Kidney (tissue), 14 donors: ENCODE measurements around the gene A1BG. TPM values are rescaled to one million over a fixed set of nuclear protein-coding genes. Genes with fewer than 3 reads are reported as not detected.

Experiments used
- DNase-seq, 5 donors: peaks; one replicate each; pipeline ENCODE4 v3.0.0-alpha.2; 2013 to 2020
- FAIRE-seq: peaks from 2 replicates; lab custom pipeline; 2012; peaks lifted over from hg19 to GRCh38; lab: Jason Lieb, UNC
- H3K27ac ChIP-seq, 2 donors: one replicate each; pipeline ENCODE4 v1.7.0; 2013; ENCODE audit warnings: low read depth in 2 of 2, low read length in 2 of 2, inconsistent platforms in 1 of 2
- H3K27me3 ChIP-seq: one replicate; pipeline ENCODE4 v1.7.1; 2013; ENCODE audit warnings: low read length, inconsistent platforms; ENCODE audit not compliant: control insufficient read depth, insufficient read depth
- H3K36me3 ChIP-seq, 3 donors: one replicate each; pipeline versions ENCODE4 v1.7.0 to v1.7.1; 2013; ENCODE audit warnings: low read length in 3 of 3, control low read depth in 1 of 3, inconsistent platforms in 1 of 3; ENCODE audit not compliant: insufficient read depth in 3 of 3, control insufficient read depth in 2 of 3
- H3K4me1 ChIP-seq, 3 donors: one replicate each; pipeline versions ENCODE4 v1.7.0 to v1.7.1; 2013; ENCODE audit warnings: low read length in 3 of 3, inconsistent platforms in 1 of 3, low read depth in 1 of 3; ENCODE audit not compliant: control insufficient read depth in 2 of 3, insufficient read depth in 2 of 3
- H3K4me3 ChIP-seq, 3 donors: one replicate each; pipeline versions ENCODE4 v1.7.0 to v1.8.1; 2013; ENCODE audit warnings: low read length in 3 of 3, control low read depth in 1 of 3, inconsistent platforms in 1 of 3
- H3K9ac ChIP-seq, 3 donors: one replicate each; pipeline versions ENCODE4 v1.7.0 to v1.7.1; 2013; ENCODE audit warnings: low read length in 3 of 3, control low read depth in 1 of 3, inconsistent platforms in 1 of 3
- H3K9me3 ChIP-seq, 3 donors: one replicate each; pipeline versions ENCODE4 v1.7.0 to v1.7.1; 2013; ENCODE audit warnings: low read length in 3 of 3, control low read depth in 1 of 3, inconsistent platforms in 1 of 3; ENCODE audit not compliant: control insufficient read depth in 2 of 3, insufficient read depth in 1 of 3
- CTCF ChIP-seq: IDR thresholded peaks from 3 replicates; pipeline ENCODE4 v1.5.1; 2012; ENCODE audit warnings: mild to moderate bottlenecking, moderate library complexity, borderline replicate concordance; ENCODE audit not compliant: insufficient read depth; ENCODE audit errors: extremely low read depth
- intact Hi-C: fragments of 100-400 bp; cut with DNase I; formaldehyde crosslinking; loops from one replicate; pipeline ENCODE4 v1.11.1; 2022
- polyA plus RNA-seq: library from polyadenylated mRNA; stranded (reverse); fragments of 350-450 nt; fragmentation: Illumina TruSeq; extraction: RNeasy Lipid Tissue Mini Kit (QIAGEN cat#74804); gene quantifications from one replicate; pipeline ENCODE4 v1.2.3, GENCODE V29; 2014; ENCODE audit warnings: low read depth, low replicate concordance; ENCODE audit not compliant: insufficient read depth
- total RNA-seq: library from RNA; stranded (reverse); fragmentation: NEBNext Ultra II Directional; extraction: Animal tissue kit (Norgen Biotek cat#: 25700); gene quantifications from one replicate; pipeline ENCODE4 v1.2.1, GENCODE V29; 2021
- donor health status: control.
- donor health status: control.
- donor health status: control.
- donor health status: control.
- donor health status: control.
- donor health status: DM: yes; HTN: yes; CAD: no.
- donor health status: Normal renal cell carcinoma (clear cell type).

Gene A1BG
- total and polyA plus RNA-seq, 2 donors from 2014 or later = 10.9 to 19.0 TPM

GRCh38 chr19:58346961-58347929 lies 6.0 kb downstream of the A1BG start:
- Histone ChIP-seq H3K27ac (peak overlapping the region; percentile 11 to 37), H3K4me3 (peak overlapping the region in 2 of 3 donors; percentile 44 to 52), H3K9ac (peak overlapping the region in 1 of 3 donors; percentile 7), H3K4me1 (peaks cover 0 to 8% (median 0%) of the 10 kb centered on the region in 3 donors), H3K9me3 (no peaks in the 10 kb centered on the region), H3K36me3 (no peaks in the 10 kb centered on the region), H3K27me3 (peaks cover 20% of the 10 kb centered on the region)
- TF ChIP-seq CTCF = no peak
- FAIRE-seq (no peak), DNase-seq (peak; percentile 25 to 93 (median 59))
- intact Hi-C loops = no loop called here

GRCh38 chr19:58345558-58345957 lies 7.7 kb downstream of the A1BG start:
- Histone ChIP-seq H3K27me3 (peaks cover 20% of the 10 kb centered on the region), H3K9me3 (no peaks in the 10 kb centered on the region), H3K9ac (no peak overlapping the region), H3K36me3 (peaks cover 0 to 2% (median 0%) of the 10 kb centered on the region in 3 donors), H3K4me3 (no peak overlapping the region), H3K27ac (no peak overlapping the region), H3K4me1 (peaks cover 0 to 6% (median 0%) of the 10 kb centered on the region in 3 donors)
- DNase-seq = no peak
- no peak for TF ChIP-seq CTCF
- no peak for FAIRE-seq
- intact Hi-C loops = no loop called here

GRCh38 chr19:58338825-58339558 lies 14.3 kb downstream of the A1BG start:
- intact Hi-C loops = no loop called here
- H3K36me3 ChIP-seq = peaks cover 0 to 10% (median 7%) of the 10 kb centered on the region in 3 donors
- H3K27ac ChIP-seq = no peak overlapping the region
- no peak overlapping the region for H3K9ac ChIP-seq
- no peak for TF ChIP-seq CTCF
- H3K4me1 ChIP-seq = no peaks in the 10 kb centered on the region
- H3K4me3 ChIP-seq = no peak overlapping the region
- no peaks in the 10 kb centered on the region for H3K27me3 ChIP-seq
- FAIRE-seq (no peak), DNase-seq (no peak)
- H3K9me3 ChIP-seq = no peaks in the 10 kb centered on the region
